ENCODE data around the gene ACADSB. TPM values are rescaled to one million over a fixed set of nuclear protein-coding genes. Genes with fewer than 3 reads are reported as not detected.

Gene ACADSB
- total and polyA plus RNA-seq, 10 donors: 5.1 to 23.9 (median 14.3) TPM

DNA sequence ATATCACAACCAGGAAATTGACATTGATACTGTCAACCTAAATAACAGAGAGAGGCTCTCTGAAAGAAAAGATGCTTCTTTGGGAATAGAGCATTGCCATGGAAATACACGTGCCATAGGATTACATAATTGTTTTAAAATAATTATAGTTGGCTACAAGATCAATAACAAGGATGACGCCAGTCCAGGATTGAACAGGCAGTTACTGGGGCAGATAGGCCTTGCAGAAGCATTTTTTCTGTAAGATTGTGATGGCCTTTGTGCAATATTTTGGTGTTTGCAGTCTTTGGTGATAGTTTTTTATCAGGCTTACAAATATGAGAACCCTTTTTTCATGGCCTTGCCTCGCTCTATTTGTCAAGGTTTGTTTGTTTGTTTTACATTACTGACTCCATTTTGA is 10.5 kb downstream of the ACADSB start:
- H3K4me1 ChIP-seq: no peaks in the 10 kb centered on the region
- 60 to 96% (median 83%) methylated on average over 3 of the region's 3 CpGs for WGBS, 5 donors
- intact Hi-C loops (cut with DNase I; ENCODE audit: low total_unique reads): no loop called here
- no peak overlapping the region for H3K4me3 ChIP-seq
- no peaks in the 10 kb centered on the region for H3K36me3 ChIP-seq
- TF ChIP-seq, protein P1, sequence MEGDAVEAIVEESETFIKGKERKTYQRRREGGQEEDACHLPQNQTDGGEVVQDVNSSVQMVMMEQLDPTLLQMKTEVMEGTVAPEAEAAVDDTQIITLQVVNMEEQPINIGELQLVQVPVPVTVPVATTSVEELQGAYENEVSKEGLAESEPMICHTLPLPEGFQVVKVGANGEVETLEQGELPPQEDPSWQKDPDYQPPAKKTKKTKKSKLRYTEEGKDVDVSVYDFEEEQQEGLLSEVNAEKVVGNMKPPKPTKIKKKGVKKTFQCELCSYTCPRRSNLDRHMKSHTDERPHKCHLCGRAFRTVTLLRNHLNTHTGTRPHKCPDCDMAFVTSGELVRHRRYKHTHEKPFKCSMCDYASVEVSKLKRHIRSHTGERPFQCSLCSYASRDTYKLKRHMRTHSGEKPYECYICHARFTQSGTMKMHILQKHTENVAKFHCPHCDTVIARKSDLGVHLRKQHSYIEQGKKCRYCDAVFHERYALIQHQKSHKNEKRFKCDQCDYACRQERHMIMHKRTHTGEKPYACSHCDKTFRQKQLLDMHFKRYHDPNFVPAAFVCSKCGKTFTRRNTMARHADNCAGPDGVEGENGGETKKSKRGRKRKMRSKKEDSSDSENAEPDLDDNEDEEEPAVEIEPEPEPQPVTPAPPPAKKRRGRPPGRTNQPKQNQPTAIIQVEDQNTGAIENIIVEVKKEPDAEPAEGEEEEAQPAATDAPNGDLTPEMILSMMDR (IDR thresholded peaks at IDR 0.05 in 8 of 11, conservative IDR thresholded peaks at IDR 0.05 in 3 of 11): no peak
- TF ChIP-seq POLR2AphosphoS5 (IDR thresholded peaks at IDR 0.05) (no peak), POLR2A (IDR thresholded peaks at IDR 0.05) (no peak)
- H3K27me3 ChIP-seq (replicated peaks in 1 of 7): no peaks in the 10 kb centered on the region
- no peaks in the 10 kb centered on the region for H3K9me3 ChIP-seq
- H3K27ac ChIP-seq: no peak overlapping the region
- no peak for DNase-seq

DNA sequence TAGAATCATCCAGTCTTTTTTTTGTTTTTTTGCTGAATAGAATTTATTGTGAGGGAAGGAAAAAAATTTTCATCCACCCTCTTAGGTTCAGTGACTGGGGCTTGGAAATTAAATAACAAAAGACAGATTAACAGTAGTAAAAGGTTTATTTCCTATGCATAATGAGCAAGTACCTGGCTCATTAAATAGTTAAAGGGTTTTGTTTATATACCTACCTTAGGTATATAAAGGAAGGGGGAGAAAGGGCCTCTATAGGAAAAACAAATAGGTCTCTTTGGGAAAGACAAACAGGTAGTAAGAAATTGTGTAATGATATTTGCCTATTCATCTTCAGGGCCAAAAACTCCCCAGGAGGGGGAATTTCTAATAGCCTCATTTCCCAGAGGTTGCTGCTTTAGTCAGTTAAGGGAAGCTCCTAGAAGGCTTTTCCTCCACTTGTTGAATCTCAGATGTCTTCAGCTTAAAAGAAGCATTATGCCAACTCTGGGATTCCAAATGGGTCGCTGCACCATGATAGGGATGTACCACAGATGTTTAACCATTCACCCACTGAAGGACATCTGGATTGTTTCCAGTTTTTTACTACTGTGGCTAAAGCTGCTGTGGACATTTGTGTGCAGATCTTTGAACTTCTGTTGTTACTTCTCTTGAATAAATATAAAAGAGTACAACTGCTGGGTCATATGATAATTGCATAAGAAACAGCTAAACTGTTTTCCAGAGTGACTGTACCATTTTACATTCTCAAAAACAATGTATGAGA is 11.3 kb downstream of the ACADSB start:
- no peak for TF ChIP-seq POLR2AphosphoS5 (IDR thresholded peaks at IDR 0.05)
- intact Hi-C loops (cut with DNase I; ENCODE audit: low total_unique reads): no loop called here

DNA sequence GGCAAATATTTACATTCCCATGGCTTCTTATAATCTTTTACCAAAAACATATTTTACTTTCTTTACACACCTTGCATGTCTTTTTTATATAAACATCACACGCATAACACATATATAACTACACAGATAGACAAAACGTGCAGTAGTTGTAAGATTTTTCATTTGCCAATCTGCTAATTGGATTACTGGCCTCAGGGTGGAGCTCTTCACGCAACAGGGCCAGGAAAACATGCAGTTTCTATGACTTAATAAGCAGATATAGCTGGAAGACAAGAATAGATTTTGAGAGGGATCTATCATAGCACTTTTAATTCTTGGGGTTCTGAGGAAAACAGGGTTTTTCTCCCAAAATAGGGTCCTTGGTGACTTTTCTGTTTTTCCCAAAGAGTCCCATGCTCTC is 12.7 kb downstream of the ACADSB start:
- Histone ChIP-seq H3K4me1 (no peaks in the 10 kb centered on the region), H3K27ac (no peak overlapping the region), H3K27me3 (replicated peaks in 1 of 7) (no peaks in the 10 kb centered on the region), H3K36me3 (no peaks in the 10 kb centered on the region), H3K9me3 (no peaks in the 10 kb centered on the region), H3K4me3 (no peak overlapping the region)
- no peak for TF ChIP-seq POLR2AphosphoS5 (IDR thresholded peaks at IDR 0.05)
- no peak for TF ChIP-seq POLR2A (IDR thresholded peaks at IDR 0.05)
- TF ChIP-seq, protein P1 (IDR thresholded peaks at IDR 0.05 in 8 of 11, conservative IDR thresholded peaks at IDR 0.05 in 3 of 11): no peak
- WGBS, 5 donors: 73 to 84% (median 75%) methylated on average over 3 of the region's 3 CpGs
- no peak for DNase-seq
- intact Hi-C loops (cut with DNase I; ENCODE audit: low total_unique reads): no loop called here

More for the DNA sequence above, 11.3 kb downstream of the ACADSB start:
- Histone ChIP-seq H3K36me3 (no peaks in the 10 kb centered on the region), H3K4me3 (no peak overlapping the region), H3K27me3 (replicated peaks in 1 of 7) (no peaks in the 10 kb centered on the region), H3K9me3 (no peaks in the 10 kb centered on the region), H3K4me1 (no peaks in the 10 kb centered on the region), H3K27ac (no peak overlapping the region)
- no peak for DNase-seq
- 80 to 90% (median 86%) methylated on average over 1 of the region's 1 CpG for WGBS, 5 donors

DNA sequence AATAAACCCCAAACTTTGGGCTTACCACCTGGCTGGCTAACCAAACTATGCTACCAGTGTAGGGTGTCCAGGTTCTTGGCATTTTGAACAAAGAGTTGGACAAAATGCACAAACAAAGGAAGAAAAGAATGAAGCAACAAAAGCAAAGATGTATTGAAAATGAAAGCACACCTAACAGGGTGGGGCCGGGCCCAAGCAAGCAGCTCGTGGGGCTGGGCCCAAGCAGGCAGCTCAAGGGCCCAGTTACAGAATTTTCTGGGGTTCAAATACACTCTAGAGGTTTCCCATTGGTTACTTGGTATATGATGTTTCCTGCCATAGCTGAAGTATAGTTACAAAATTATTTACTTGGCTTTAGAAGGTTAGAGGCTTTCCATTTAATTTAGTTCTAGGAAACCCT is 15.7 kb downstream of the ACADSB start:
- TF ChIP-seq, protein P1 (IDR thresholded peaks at IDR 0.05 in 8 of 11, conservative IDR thresholded peaks at IDR 0.05 in 3 of 11): no peak
- TF ChIP-seq POLR2AphosphoS5 (IDR thresholded peaks at IDR 0.05) (no peak), POLR2A (IDR thresholded peaks at IDR 0.05) (no peak)
- Histone ChIP-seq H3K9me3 (no peaks in the 10 kb centered on the region), H3K27ac (no peak overlapping the region), H3K4me1 (no peaks in the 10 kb centered on the region), H3K27me3 (replicated peaks in 1 of 7) (no peaks in the 10 kb centered on the region), H3K4me3 (no peak overlapping the region), H3K36me3 (no peaks in the 10 kb centered on the region)
- DNase-seq: no peak
- intact Hi-C loops (cut with DNase I; ENCODE audit: low total_unique reads): no loop called here
- 82 to 97% (median 86%) methylated on average over 2 of the region's 2 CpGs for WGBS, 5 donors

All from spleen (tissue), 11 donors.